Retina (tissue), 1 donor: Measurements from ENCODE around the gene TRMT1.

Source experiments
- DNase-seq: peaks from one replicate; pipeline ENCODE4 v3.0.0-alpha.2; 2016

Gene TRMT1

GRCh38 chr19:13101590-13102415 lies 14.7 kb downstream of the TRMT1 start:
- no peak for DNase-seq

GRCh38 chr19:13100841-13101589 lies 15.5 kb downstream of the TRMT1 start:
- no peak for DNase-seq

- no peak for DNase-seq
Measured at GRCh38 chr19:13100031-13100588, 16.4 kb downstream of the TRMT1 start.

GRCh38 chr19:13099073-13099999 lies 17.2 kb downstream of the TRMT1 start:
- peak; percentile 55 for DNase-seq

GRCh38 chr19:13098277-13099072 lies 18.1 kb downstream of the TRMT1 start:
- DNase-seq = peak; percentile 44

GRCh38 chr19:13097463-13098258 lies 18.9 kb downstream of the TRMT1 start:
- no peak for DNase-seq

GRCh38 chr19:13097033-13097462 lies 19.5 kb downstream of the TRMT1 start:
- DNase-seq = peak; percentile 44

GRCh38 chr19:13095934-13096927 lies 20.3 kb downstream of the TRMT1 start:
- peak; percentile 64 for DNase-seq

- DNase-seq = no peak
Measured at GRCh38 chr19:13095393-13095784, 21.2 kb downstream of the TRMT1 start.

GRCh38 chr19:13094771-13095392 lies 21.7 kb downstream of the TRMT1 start:
- DNase-seq = no peak

- no peak for DNase-seq
Measured at GRCh38 chr19:13094106-13094504, 22.4 kb downstream of the TRMT1 start.

- peak; percentile 91 for DNase-seq
Measured at GRCh38 chr19:13093407-13094105, 23.0 kb downstream of the TRMT1 start.

GRCh38 chr19:13092606-13093235 lies 23.8 kb downstream of the TRMT1 start:
- DNase-seq = no peak

- no peak for DNase-seq
Measured at GRCh38 chr19:13092158-13092543, 24.4 kb downstream of the TRMT1 start.

- peak; percentile 66 for DNase-seq
Measured at GRCh38 chr19:13091400-13092157, 25.0 kb downstream of the TRMT1 start.

- DNase-seq = no peak
Measured at GRCh38 chr19:13090511-13091231, 25.9 kb downstream of the TRMT1 start.
